Measurements from ENCODE around the gene COIL. TPM values are rescaled to one million over a fixed set of nuclear protein-coding genes. Genes with fewer than 3 reads are reported as not detected.

Gene COIL
- total RNA-seq, 1 experiment from 2014 or later: 31.2 TPM

- H4K20me1 ChIP-seq (ENCODE audit: insufficient read depth): no peaks in the 10 kb centered on the region
- intact Hi-C loops (cut with micrococcal nuclease): loop anchor here (1.0 kb wide), 1 partner anchor 25 kb away; no protein-coding TSS in a partner anchor
- ATAC-seq: no peak
Observed at GRCh38 chr17:56995766-56996165, 34.9 kb upstream of the COIL start.

GRCh38 chr17:56994009-56994792 is 33.4 kb upstream of the COIL start:
- Histone ChIP-seq H3K79me2 (ENCODE audit: insufficient read depth, low read length) (no peaks in the 10 kb centered on the region), H4K20me1 (ENCODE audit: insufficient read depth) (no peaks in the 10 kb centered on the region), H3K36me3 (ENCODE audit: control insufficient read depth in 1 of 2, insufficient read depth in 2 of 2, low read length in 2 of 2) (peaks cover 0 to 3% of the 10 kb centered on the region in 2 experiments; a peak in 1 of 4 replicates), H2AFZ (ENCODE audit: low read depth, low read length, poor library complexity, severe bottlenecking) (no peak overlapping the region), H3K9ac (ENCODE audit: low read length) (no peak overlapping the region), H3K4me1 (ENCODE audit: control insufficient read depth in 1 of 2, insufficient read depth in 2 of 2, low read length in 2 of 2) (0 out of 4 replicates have a peak, but pooled peaks cover 0 to under 1% of the 10 kb centered on the region in 2 experiments), H3K9me2 (ENCODE audit: insufficient read depth) (no peaks in the 10 kb centered on the region), H3K4me2 (ENCODE audit: low read length) (no peak overlapping the region), H3K27ac (ENCODE audit: low read depth, low read length) (no peak overlapping the region), H3K27me3 (ENCODE audit: insufficient read depth, low read length) (no peaks in the 10 kb centered on the region), H3K9me3 (ENCODE audit: control insufficient read depth in 1 of 2, insufficient read depth in 1 of 2, low read depth in 1 of 2, low read length in 2 of 2) (no peaks in the 10 kb centered on the region), H3K4me3 (replicated peaks in 1 of 2; ENCODE audit: low read depth in 1 of 2, low read length in 2 of 2) (no peak overlapping the region)
- intact Hi-C loops (cut with micrococcal nuclease): no loop called here
- ChIA-PET CTCF (no interaction called here), RAD21 (ENCODE audit: low non-redundant PET in 1 of 2, low total read pairs in 2 of 2, uncharacterized antibody in 2 of 2, unreplicated experiment in 2 of 2) (no interaction called here), POLR2A (no interaction called here)
- no peak for DNase-seq (ENCODE audit: low read depth, low spot score)
- no TSS peak for BruUV-seq (replicated peaks)
- peak; percentile 42; the same call in 1 of the 2 replicates for ATAC-seq
- TF ChIP-seq EZH2 (IDR thresholded peaks at IDR 0.05) (no peak), YY1 (IDR thresholded peaks at IDR 0.05; ENCODE audit: extremely low read depth, insufficient replicate concordance, low read depth, low read length) (no peak), CEBPB (IDR thresholded peaks at IDR 0.05; ENCODE audit: low read depth) (no peak), EGR1 (IDR thresholded peaks at IDR 0.05; ENCODE audit: low read depth) (no peak), ZFX (IDR thresholded peaks at IDR 0.05) (no peak), MAX (IDR thresholded peaks at IDR 0.05) (no peak), ELF1 (IDR thresholded peaks at IDR 0.05; ENCODE audit: borderline replicate concordance, low read depth) (no peak)

More at GRCh38 chr17:56995766-56996165, 34.9 kb upstream of the COIL start:
- RAD21 ChIA-PET (ENCODE audit: low non-redundant PET in 1 of 2, low total read pairs in 2 of 2, uncharacterized antibody in 2 of 2, unreplicated experiment in 2 of 2): interaction anchor here in 1 of 2 experiments (0.6 kb wide), 1 partner anchor 36 kb away, joined by 4 read pairs; no protein-coding TSS in a partner anchor
- H3K36me3 ChIP-seq (ENCODE audit: control insufficient read depth in 1 of 2, insufficient read depth in 2 of 2, low read length in 2 of 2): peaks cover 0 to 3% of the 10 kb centered on the region in 2 experiments; a peak in 1 of 4 replicates
- H3K4me1 ChIP-seq (ENCODE audit: control insufficient read depth in 1 of 2, insufficient read depth in 2 of 2, low read length in 2 of 2): 0 out of 4 replicates have a peak, but pooled peaks cover 0 to 3% of the 10 kb centered on the region in 2 experiments
- no peaks in the 10 kb centered on the region for H3K79me2 ChIP-seq (ENCODE audit: insufficient read depth, low read length)
- CTCF ChIA-PET: no interaction called here
- no peak overlapping the region for H3K9ac ChIP-seq (ENCODE audit: low read length)
- no peak for DNase-seq (ENCODE audit: low read depth, low spot score)
- H3K27me3 ChIP-seq (ENCODE audit: insufficient read depth, low read length): no peaks in the 10 kb centered on the region
- H3K9me2 ChIP-seq (ENCODE audit: insufficient read depth): no peaks in the 10 kb centered on the region
- BruUV-seq (replicated peaks): no TSS peak
- H3K9me3 ChIP-seq (ENCODE audit: control insufficient read depth in 1 of 2, insufficient read depth in 1 of 2, low read depth in 1 of 2, low read length in 2 of 2): no peaks in the 10 kb centered on the region
- POLR2A ChIA-PET: interaction anchor here (0.6 kb wide), 1 partner anchor 39 kb away, joined by 3 read pairs; no protein-coding TSS in a partner anchor
- H2AFZ ChIP-seq (ENCODE audit: low read depth, low read length, poor library complexity, severe bottlenecking): no peak overlapping the region
- H3K27ac ChIP-seq (ENCODE audit: low read depth, low read length): no peak overlapping the region
- TF ChIP-seq ELF1 (IDR thresholded peaks at IDR 0.05; ENCODE audit: borderline replicate concordance, low read depth): no peak
- no peak for TF ChIP-seq SIN3A (IDR thresholded peaks at IDR 0.05; ENCODE audit: low read depth)
- TF ChIP-seq ZNF274 (IDR thresholded peaks at IDR 0.05; ENCODE audit: low read depth, low read length): no peak
- TF ChIP-seq ZFX (IDR thresholded peaks at IDR 0.05): no peak
- H3K4me2 ChIP-seq (ENCODE audit: low read length): no peak overlapping the region
- no peak overlapping the region for H3K4me3 ChIP-seq (replicated peaks in 1 of 2; ENCODE audit: low read depth in 1 of 2, low read length in 2 of 2)
